ENCODE measurements around the gene SPTAN1.
A peak's percentile ranks its signal among the peaks of the same experiment; 100 is the strongest.
"Not testable (repeated sequence)": the region's sequence is repeated elsewhere in the genome, so short reads cannot be mapped to it uniquely, and the experiment has no call there.

SPTAN1 gene

DNA sequence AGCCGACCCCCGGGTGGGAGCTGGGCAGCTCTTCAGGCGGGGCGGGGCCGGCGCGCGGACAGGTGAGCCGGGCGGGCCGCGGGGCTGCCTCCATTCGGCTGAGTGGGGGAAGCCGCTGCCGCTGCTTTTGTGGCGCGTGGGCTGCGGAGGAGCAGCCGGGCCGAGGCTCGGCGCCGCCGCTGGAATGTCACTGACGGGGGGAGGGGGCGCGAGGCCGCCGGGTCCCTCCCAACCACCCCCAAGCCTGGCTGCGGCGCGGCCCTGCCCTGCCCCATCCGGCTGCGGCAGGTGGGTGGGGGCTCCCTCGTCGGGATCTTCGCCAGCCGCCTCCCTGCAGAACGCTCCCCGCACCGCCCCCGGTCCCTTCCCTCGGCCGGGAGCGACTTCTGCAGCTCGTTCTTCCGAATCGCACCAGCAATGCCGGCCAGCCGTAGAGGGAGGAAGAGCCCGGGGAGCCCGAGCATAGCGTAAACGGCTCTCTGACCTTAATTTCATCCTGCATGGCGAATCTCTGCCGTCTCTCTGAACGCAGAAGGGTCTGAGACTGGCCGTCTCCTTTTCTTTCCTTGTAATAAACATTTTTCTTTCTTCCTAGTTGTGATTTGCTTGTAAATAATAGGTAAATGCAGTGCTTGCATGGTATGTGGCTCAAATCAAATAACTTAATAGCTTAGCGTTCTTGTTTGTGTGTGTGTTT is 505 bp downstream of the SPTAN1 start:
- peak in 1 of 2 donors; percentile 27 for DNase-seq (ENCODE audit: low read depth in 2 of 2)

GRCh38 chr9:128553728-128554127 is 1.3 kb downstream of the SPTAN1 start:
- DNase-seq (ENCODE audit: low read depth in 2 of 2): no peak

DNA sequence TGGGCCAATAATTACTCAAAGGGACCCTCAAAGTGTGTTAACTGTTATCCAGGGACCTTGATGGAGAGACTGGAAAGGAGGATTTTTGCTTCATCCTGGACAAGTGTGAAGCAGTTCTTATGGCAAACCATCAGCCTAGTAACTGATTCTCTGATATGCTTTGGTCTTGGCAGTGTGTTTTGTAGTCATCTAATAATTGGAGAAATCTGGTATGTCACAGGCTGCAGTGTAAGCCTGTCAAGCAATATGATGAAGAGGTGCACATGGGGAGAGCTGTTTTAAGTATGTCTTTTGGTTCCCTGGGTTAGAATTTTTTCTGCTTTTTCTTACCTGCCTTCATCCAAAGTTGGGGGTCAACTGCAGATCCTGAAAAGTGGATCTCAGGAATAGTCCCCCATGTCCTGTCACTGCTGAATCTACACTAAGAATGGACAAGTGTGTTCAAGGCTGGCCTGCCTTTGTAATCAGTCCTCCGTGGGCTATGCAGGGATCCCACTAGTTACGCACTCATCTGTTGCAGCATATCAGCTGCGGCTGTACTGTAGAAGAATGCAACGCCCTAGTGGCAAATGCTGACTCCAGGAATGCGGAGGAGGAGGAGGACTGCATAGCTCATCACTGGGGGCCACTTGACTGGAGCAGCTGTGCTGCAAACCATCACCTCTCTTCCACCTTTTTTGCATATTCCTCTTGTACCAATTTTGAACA is 1.9 kb downstream of the SPTAN1 start:
- no peak for DNase-seq (ENCODE audit: low read depth in 2 of 2)

DNA sequence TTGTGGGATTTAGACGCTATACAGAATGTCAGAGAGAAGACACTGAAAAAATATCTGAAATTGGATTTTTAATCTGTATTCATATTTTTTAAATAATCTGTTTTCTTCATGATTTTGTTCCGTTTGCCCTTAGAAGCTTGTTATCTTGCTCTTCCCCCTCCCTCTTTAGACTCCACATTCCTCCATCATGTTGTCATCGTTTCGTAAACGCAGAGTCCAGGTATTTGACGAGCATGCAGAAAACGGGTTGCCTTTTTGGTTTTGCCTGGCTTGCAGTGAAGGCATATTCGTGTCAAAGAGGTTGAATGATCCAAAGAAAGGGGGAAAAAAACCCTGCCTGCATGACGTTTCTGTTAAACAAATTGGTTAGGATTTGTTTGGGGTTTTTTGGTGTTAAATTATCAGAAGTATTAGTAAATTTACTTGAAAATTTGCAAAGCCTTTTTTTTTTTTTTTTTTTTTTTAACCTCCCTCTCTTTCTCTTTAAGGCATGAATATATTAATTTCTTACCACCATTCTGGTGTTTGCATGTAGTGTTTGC is 2.9 kb downstream of the SPTAN1 start:
- DNase-seq (ENCODE audit: low read depth in 2 of 2): no peak

- DNase-seq (ENCODE audit: low read depth in 2 of 2): no peak
Observed at GRCh38 chr9:128556276-128556675, 3.9 kb downstream of the SPTAN1 start.

GRCh38 chr9:128556926-128557634 is 4.7 kb downstream of the SPTAN1 start:
- DNase-seq (ENCODE audit: low read depth in 2 of 2): no peak

DNA sequence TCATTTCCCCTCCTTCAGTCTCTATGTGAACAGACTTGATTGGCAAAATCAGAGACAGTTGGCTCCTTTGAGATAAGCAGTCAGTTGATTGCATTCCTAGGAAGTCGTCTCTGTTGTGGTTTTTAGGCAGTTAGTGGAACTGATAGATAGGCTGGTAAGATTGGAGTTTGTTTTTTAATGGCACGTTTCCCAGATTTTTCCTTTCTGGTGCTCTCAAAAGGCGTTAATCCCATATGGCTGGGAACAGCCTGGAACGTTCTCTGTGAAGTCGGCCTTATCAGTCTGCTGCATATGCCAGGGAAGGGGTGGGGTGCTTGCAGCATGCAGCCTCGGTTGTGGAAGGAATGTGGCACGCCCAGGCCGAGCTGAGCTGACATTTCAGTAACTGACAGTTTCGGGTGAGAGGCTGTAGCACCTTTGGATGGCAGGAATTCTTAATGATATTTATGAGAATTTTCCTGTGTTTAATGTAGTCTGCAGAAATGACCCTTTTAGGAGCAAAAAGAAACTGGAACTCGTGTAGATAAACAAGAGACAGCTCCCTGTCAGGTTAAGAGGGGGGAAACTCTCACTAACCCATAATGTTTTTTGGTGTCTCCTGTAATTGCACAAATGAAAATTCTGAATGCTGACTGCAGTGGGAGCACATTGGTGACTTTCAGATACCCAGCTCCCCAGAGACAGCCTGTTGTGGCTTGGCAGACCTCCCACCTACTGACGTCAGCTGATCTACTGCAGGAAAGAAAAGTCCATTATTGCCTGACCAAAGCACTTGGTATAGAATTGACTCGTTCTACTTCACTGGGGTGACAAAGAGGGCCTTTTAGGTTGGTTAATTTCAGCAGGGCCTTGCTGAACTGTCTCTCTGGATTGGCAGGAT is 6.3 kb downstream of the SPTAN1 start:
- no peak for DNase-seq (ENCODE audit: low read depth in 2 of 2)

DNA sequence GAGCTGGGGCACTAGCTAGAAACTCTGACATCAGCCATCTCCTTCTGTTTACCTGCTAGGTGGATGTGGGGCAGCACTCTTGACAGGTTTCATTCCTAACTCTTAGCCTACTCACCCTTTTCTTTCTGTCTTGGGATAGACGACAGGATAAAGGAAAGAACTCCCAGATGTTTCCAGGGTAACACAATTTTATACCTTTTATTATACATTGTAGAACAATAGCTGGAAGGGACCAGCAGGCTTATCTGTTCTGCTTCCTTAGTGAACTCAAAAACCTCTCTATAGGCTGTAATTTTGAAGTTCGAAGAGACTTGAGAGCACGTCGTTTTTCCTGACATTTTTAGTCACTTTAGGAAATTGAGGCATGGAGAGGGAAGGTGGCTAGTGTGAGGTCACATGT is 13.2 kb downstream of the SPTAN1 start:
- DNase-seq (ENCODE audit: low read depth in 2 of 2): no peak

DNA sequence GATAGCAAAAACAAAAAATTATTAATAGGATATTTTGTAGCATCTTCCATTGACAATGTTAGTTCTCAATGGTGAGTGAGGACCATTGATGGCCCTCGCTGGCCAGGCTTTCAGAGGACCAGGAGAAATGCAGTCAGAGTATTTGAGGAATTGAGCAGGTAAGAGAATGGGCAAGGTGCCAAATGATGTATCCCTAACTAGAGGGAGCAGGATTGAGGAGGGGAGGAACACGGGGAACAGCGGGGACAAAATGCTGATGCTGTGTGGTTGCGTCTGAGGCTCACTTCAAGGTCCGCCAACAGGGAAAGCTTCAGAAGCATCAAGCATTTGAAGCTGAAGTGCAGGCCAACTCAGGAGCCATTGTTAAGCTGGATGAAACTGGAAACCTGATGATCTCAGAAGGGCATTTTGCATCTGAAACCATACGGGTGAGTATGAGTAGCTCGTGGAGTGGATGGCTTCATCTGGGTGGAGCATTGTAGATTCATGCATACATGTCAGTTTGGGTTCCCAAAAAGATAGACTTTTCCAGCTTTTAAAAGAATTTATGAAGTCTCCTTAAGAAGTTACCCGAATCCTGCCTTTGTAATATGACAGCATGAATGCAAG is 16.2 kb downstream of the SPTAN1 start:
- no peak for DNase-seq (ENCODE audit: low read depth in 2 of 2)

DNA sequence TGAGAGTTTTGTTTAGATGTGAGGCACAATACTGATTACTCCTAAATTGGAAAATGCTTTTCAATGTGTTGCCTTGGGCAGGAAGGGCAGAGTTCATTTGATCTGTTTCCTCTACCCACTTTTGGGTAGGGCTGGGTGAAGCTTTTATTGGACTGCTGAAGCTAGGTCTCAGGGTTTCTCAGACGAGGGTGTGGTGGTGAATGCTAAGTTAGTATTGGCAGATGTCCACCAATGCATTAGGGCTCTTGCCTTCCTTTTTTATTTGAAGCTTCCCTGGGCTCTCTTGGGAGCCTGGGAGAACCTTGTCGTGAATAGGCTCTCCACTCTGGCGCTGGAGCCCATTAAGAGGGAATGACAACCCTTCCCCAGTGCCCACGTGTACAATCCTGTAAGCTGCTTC is 23.1 kb downstream of the SPTAN1 start:
- no peak for DNase-seq (ENCODE audit: low read depth in 2 of 2)

DNA sequence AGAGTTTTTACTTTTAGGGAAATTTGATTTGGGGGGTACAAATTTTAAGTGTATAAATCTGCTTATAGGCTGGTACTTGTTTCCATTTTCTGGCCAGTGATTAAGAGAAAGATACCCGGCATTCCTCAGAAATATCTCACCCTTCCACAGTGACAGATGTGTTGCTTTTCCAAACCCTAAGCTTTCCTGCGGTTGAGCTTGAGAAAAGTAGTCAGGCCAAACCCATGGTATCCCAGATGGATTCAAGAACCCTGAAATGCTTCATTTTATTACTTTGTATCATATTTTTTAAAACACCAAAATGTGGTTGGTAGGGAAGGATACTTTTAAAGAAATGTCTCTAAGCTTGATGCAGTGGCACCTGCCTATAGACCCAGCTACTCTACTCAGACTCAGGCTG is 23.5 kb downstream of the SPTAN1 start:
- no peak for DNase-seq (ENCODE audit: low read depth in 2 of 2)

- no peak for DNase-seq (ENCODE audit: low read depth in 2 of 2)
Observed at GRCh38 chr9:128577206-128577605, 24.8 kb downstream of the SPTAN1 start.

GRCh38 chr9:128579194-128579593 is 26.8 kb downstream of the SPTAN1 start:
- DNase-seq (ENCODE audit: low read depth in 2 of 2): no peak

GRCh38 chr9:128580731-128581130 is 28.3 kb downstream of the SPTAN1 start:
- DNase-seq (ENCODE audit: low read depth in 2 of 2): no peak

GRCh38 chr9:128585155-128585554 is 32.8 kb downstream of the SPTAN1 start:
- DNase-seq (ENCODE audit: low read depth in 2 of 2): not testable (repeated sequence)

DNA sequence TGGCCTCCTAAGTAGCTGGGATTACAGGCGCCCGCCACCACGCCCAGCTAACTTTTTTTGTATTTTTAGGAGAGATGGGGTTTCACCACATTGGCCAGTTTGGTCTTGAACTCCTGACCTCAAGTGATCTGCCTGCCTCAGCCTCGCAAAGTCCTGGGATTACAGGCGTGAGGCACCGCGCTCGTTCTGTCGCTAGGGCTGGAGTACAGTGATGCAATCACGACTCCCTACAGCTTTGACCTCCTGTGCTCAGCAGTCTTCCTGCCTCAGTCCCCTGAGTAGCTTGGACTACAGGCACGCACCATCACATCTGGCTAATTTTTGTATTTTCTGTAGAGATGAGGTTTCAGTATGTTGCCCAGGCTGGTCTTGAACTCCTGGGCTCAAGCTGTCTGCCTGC is 34.5 kb downstream of the SPTAN1 start:
- not testable (repeated sequence) for DNase-seq (ENCODE audit: low read depth in 2 of 2)

DNA sequence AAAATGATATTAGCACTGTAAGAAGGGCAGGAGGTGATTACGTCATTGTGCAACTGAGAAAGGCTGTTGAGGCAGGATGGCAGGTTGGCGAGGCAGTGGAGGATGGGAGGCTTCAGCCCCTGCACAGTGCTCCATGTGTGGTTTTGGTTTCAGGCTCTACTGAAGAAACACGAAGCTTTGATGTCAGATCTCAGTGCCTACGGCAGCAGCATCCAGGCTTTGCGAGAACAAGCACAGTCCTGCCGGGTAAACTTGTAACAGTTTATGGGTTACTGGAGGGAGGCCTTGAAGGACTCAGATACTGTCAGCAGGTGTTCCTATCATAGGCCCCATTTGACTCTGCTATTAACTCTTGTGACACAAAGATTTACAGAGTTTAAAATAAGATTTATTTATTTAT is 35.1 kb downstream of the SPTAN1 start:
- peak in 1 of 2 donors; percentile 10 for DNase-seq (ENCODE audit: low read depth in 2 of 2)

GRCh38 chr9:128588581-128589233 is 36.3 kb downstream of the SPTAN1 start:
- DNase-seq (ENCODE audit: low read depth in 2 of 2): no peak

DNA sequence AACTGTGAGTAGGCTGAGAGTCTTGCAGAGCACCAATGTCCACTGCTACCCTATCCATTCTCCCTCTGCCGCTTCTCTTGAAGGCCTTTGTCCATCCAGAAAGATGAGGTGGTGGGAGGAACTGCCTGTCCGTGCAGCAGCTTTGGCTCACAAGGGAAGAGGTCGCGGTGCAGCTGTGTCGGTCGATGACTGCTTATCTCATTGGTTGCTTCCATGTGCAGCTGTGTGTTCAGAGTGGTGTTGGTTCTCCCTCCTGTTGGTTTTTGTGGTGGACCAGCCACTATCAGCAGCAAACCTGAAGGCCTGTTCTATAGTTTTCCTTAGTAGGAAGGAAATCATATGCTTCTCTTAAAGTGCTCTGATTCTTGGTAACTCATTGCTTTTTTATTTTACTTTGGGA is 40.7 kb downstream of the SPTAN1 start:
- DNase-seq (ENCODE audit: low read depth in 2 of 2): no peak

GRCh38 chr9:128593856-128594255 is 41.5 kb downstream of the SPTAN1 start:
- no peak for DNase-seq (ENCODE audit: low read depth in 2 of 2)

DNA sequence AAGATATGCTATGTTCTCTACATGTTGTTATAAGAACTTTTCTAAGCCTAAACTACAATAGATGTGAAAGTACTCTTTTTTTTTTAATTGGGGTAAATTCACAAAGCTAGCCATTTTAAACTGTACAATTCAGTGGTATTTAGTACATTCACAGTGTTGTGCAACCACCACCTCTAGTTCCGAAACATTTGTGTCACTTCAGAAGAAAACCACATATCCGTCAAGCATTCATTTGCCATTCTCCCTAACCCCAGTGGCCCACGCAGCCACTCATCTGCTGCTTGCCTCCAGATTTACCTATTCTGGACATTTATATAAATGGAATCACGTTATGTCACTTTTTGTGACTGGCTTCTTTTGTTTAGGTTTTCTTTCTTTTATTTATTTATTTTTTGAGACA is 43.1 kb downstream of the SPTAN1 start:
- no peak for DNase-seq (ENCODE audit: low read depth in 2 of 2)

All from stimulated activated CD4-positive, alpha-beta T cell treated with anti-CD3 and anti-CD28 coated beads, Interleukin-1b, Interleukin-23, amount 100 ng/mL, for 1 hour (primary cell).